ENCODE results near the gene BACH2. TPM values are rescaled to one million over a fixed set of nuclear protein-coding genes. Genes with fewer than 3 reads are reported as not detected.

Gene BACH2
- total and polyA plus RNA-seq, 7 donors, result 0.12 to 16.9 (median 5.9) TPM

GRCh38 chr6:90106449-90106848, 190.2 kb downstream of the BACH2 start:
- no peak for DNase-seq
- intact Hi-C loops (cut with DNase I), result no loop called here

DNA sequence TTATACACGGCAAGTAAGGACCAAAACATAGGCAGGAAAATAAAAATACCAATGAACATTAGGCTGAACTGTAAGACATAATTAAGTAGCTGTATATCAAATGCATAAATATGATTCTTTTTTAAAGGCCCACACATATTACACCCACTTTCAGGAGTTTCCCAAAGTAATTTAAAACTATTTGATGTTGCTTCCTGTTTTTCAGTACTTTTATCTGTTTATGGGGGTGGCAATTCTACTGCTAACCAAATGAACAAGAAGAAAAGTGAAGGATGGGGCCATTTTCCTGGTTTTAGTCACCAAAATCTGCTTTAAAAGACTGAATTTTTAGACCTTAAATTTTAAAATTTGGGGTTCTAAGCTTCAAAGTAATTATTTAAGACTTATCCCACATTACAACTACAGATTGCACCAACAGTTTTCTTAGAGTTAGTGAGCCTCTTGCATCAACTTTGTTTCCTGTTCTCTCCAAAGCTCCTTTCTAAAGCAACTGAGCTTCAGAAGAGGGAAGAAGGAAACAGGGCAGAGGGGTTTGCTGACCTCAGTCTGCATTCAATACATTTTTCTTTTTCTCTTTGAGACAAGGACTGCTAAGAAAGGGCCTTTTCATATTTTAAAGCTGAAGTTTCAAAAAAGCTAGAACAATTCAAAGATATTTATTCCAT, 191.0 kb downstream of the BACH2 start:
- H3K36me3 ChIP-seq (ENCODE audit: insufficient read depth in 1 of 2, low read depth in 1 of 2), result no peaks in the 10 kb centered on the region
- no peak for DNase-seq
- H3K9me3 ChIP-seq, result no peaks in the 10 kb centered on the region
- no peaks in the 10 kb centered on the region for H3K27me3 ChIP-seq (ENCODE audit: insufficient read depth in 3 of 3, low read length in 2 of 3)
- H3K4me1 ChIP-seq, result no peaks in the 10 kb centered on the region
- no peak overlapping the region for H3K4me3 ChIP-seq
- no peak for ATAC-seq
- no peak for TF ChIP-seq CTCF (IDR thresholded peaks at IDR 0.05)
- intact Hi-C loops (cut with DNase I), result no loop called here
- H3K27ac ChIP-seq, result no peak overlapping the region
- WGBS, 3 donors, result 76 to 89% (median 85%) methylated on average over 1 of the region's 1 CpG

More at GRCh38 chr6:90106449-90106848, 190.2 kb downstream of the BACH2 start:
- Histone ChIP-seq H3K9me3 (no peaks in the 10 kb centered on the region), H3K27me3 (ENCODE audit: insufficient read depth in 3 of 3, low read length in 2 of 3) (no peaks in the 10 kb centered on the region), H3K27ac (no peak overlapping the region), H3K4me1 (no peaks in the 10 kb centered on the region), H3K36me3 (ENCODE audit: insufficient read depth in 1 of 2, low read depth in 1 of 2) (no peaks in the 10 kb centered on the region), H3K4me3 (no peak overlapping the region)
- 93 to 100% (median 99%) methylated on average over 3 of the region's 3 CpGs for whole genome bisulfite sequencing, 3 donors
- no peak for TF ChIP-seq CTCF (IDR thresholded peaks at IDR 0.05)
- no peak for ATAC-seq

DNA sequence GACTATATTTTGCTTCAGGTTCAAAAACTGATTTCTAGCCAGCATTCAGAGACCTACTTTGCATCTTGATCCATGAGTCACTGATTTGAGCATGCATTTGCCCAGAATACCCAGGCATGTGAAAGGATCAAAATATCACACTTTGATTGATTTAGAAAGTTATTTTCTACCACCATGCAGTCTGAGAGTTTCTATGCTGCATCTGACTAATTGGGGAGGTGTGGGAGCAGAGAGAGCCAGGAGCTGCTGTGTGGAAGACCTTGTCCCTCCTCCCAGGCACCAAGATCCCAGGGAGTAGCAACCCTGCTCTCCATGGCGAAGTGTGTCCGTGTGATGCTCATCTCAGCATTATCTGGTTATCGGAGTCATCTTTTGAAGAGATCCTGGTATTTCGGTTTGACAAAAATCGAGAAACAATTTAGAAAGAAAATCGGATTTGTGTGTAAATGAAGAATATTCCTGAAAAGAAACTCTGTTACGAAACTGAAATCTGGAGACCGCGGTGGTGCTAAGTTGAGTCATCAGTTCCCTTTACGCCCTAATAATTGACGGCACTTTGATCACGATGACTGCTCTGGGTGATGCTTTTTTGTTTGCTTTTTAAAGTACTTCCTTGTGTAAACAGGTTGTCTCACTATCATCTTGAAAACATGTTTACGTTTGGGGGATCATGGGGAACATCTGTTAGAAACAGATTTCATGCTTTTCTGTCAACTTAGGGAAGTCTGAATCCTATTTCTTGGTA, 193.4 kb downstream of the BACH2 start:
- no peak for ATAC-seq
- peaks cover 11% of the 10 kb centered on the region for H3K4me1 ChIP-seq
- no peak overlapping the region for H3K4me3 ChIP-seq
- intact Hi-C loops (cut with DNase I), result no loop called here
- WGBS, 3 donors, result 87 to 90% (median 87%) methylated on average over 13 of the region's 13 CpGs
- no peak for DNase-seq
- H3K27ac ChIP-seq, result no peak overlapping the region
- H3K27me3 ChIP-seq (ENCODE audit: insufficient read depth in 3 of 3, low read length in 2 of 3), result no peaks in the 10 kb centered on the region
- H3K36me3 ChIP-seq (ENCODE audit: insufficient read depth in 1 of 2, low read depth in 1 of 2), result no peaks in the 10 kb centered on the region
- no peak for TF ChIP-seq CTCF (IDR thresholded peaks at IDR 0.05)
- no peaks in the 10 kb centered on the region for H3K9me3 ChIP-seq

- 82 to 96% (median 92%) methylated on average over 1 of the region's 1 CpG for WGBS, 3 donors
- no peak for DNase-seq
- Histone ChIP-seq H3K4me1 (peaks cover 26% of the 10 kb centered on the region), H3K27ac (no peak overlapping the region), H3K27me3 (ENCODE audit: insufficient read depth in 3 of 3, low read length in 2 of 3) (no peaks in the 10 kb centered on the region), H3K4me3 (no peak overlapping the region), H3K36me3 (ENCODE audit: insufficient read depth in 1 of 2, low read depth in 1 of 2) (no peaks in the 10 kb centered on the region), H3K9me3 (no peaks in the 10 kb centered on the region)
- TF ChIP-seq CTCF (IDR thresholded peaks at IDR 0.05), result no peak
- intact Hi-C loops (cut with DNase I), result no loop called here
- ATAC-seq, result no peak
Measured at GRCh38 chr6:90101403-90101802, 195.2 kb downstream of the BACH2 start.
